ENCODE measurements around the gene RAPGEF2.

DNA sequence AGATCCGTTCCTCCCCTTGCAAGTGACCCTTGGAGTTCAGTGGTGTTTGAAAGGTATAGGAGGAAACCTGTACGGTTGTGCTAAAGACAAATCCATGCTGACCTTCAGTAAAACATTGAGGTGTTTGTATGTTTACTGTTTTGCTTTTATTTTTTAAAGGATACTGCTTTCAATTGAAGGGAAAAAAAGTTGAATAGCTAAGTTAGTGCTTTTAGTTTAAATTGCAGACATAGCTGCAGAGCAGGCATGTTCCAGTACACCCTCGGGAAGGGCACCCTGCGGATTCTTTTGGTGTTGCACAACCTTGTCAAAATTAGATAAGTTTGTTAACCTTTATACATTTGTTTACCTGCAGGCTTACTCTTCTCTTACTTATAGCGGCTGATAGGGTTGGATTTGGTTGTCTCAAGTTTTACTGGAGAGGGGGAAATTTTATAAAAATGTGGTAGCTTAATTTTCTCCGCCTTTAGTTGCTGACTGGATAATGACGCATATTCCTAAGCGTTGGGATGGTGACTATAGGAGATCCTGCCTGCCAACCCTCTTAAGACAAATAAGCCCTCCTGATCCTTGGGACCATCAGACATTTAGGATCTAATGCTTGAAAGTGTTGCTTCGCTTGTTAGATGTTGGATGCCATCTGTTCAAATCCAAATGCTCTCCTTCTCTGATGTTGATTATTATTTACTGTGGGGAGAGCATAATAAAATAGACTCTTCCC is 2.0 kb downstream of the RAPGEF2 start:
- TF ChIP-seq, protein P1, sequence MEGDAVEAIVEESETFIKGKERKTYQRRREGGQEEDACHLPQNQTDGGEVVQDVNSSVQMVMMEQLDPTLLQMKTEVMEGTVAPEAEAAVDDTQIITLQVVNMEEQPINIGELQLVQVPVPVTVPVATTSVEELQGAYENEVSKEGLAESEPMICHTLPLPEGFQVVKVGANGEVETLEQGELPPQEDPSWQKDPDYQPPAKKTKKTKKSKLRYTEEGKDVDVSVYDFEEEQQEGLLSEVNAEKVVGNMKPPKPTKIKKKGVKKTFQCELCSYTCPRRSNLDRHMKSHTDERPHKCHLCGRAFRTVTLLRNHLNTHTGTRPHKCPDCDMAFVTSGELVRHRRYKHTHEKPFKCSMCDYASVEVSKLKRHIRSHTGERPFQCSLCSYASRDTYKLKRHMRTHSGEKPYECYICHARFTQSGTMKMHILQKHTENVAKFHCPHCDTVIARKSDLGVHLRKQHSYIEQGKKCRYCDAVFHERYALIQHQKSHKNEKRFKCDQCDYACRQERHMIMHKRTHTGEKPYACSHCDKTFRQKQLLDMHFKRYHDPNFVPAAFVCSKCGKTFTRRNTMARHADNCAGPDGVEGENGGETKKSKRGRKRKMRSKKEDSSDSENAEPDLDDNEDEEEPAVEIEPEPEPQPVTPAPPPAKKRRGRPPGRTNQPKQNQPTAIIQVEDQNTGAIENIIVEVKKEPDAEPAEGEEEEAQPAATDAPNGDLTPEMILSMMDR (IDR thresholded peaks at IDR 0.05; ENCODE audit: insufficient read depth, low read length, poor library complexity, severe bottlenecking) = no peak
- no peak for TF ChIP-seq EZH2phosphoT487 (conservative IDR thresholded peaks at IDR 0.05; ENCODE audit: low read length)
